Stimulated activated CD8-positive, alpha-beta memory T cell treated with anti-CD3 and anti-CD28 coated beads, Interleukin-7, amount 100 ng/mL, for 4 hours (primary cell): Measurements from ENCODE around the gene SLC9A7.
"Not testable (repeated sequence)": the region's sequence is repeated elsewhere in the genome, so short reads cannot be mapped to it uniquely, and the experiment has no call there.

Experiments
- DNase-seq, 2 donors: peaks; one replicate each; pipeline ENCODE4 v3.0.0-alpha.2; 2020; ENCODE audit warnings: low read depth in 2 of 2

SLC9A7 gene

GRCh38 chrX:46754586-46755061 is 4.3 kb downstream of the SLC9A7 start:
- DNase-seq, result no peak

- DNase-seq, result no peak
Observed at GRCh38 chrX:46754036-46754435, 4.9 kb downstream of the SLC9A7 start.

GRCh38 chrX:46750889-46751288 is 8.0 kb downstream of the SLC9A7 start:
- DNase-seq, result no peak

- DNase-seq, result no peak
Observed at GRCh38 chrX:46744009-46744408, 14.9 kb downstream of the SLC9A7 start.

- DNase-seq, result no peak
Observed at GRCh38 chrX:46743046-46743445, 15.9 kb downstream of the SLC9A7 start.

GRCh38 chrX:46739736-46740135 is 19.2 kb downstream of the SLC9A7 start:
- no peak for DNase-seq

GRCh38 chrX:46737462-46737861 is 21.5 kb downstream of the SLC9A7 start:
- DNase-seq, result no peak

- no peak for DNase-seq
Observed at GRCh38 chrX:46737041-46737440, 21.9 kb downstream of the SLC9A7 start.

GRCh38 chrX:46735622-46736021 is 23.3 kb downstream of the SLC9A7 start:
- DNase-seq, result no peak

- DNase-seq, result no peak
Observed at GRCh38 chrX:46733226-46733625, 25.7 kb downstream of the SLC9A7 start.

GRCh38 chrX:46730765-46731164 is 28.2 kb downstream of the SLC9A7 start:
- DNase-seq, result no peak

GRCh38 chrX:46727441-46727840 is 31.5 kb downstream of the SLC9A7 start:
- no peak for DNase-seq

GRCh38 chrX:46723569-46723927 is 35.4 kb downstream of the SLC9A7 start:
- DNase-seq, result not testable (repeated sequence)

- DNase-seq, result no peak
Observed at GRCh38 chrX:46722742-46723568, 36.0 kb downstream of the SLC9A7 start.

GRCh38 chrX:46716796-46717195 is 42.1 kb downstream of the SLC9A7 start:
- DNase-seq, result no peak

GRCh38 chrX:46715997-46716396 is 42.9 kb downstream of the SLC9A7 start:
- DNase-seq, result no peak

- DNase-seq, result no peak
Observed at GRCh38 chrX:46715530-46715929, 43.4 kb downstream of the SLC9A7 start.

- DNase-seq, result no peak
Observed at GRCh38 chrX:46713672-46714490, 45.0 kb downstream of the SLC9A7 start.

GRCh38 chrX:46712764-46713163 is 46.2 kb downstream of the SLC9A7 start:
- no peak for DNase-seq

- no peak for DNase-seq
Observed at GRCh38 chrX:46710927-46711623, 47.8 kb downstream of the SLC9A7 start.

GRCh38 chrX:46710425-46710824 is 48.5 kb downstream of the SLC9A7 start:
- DNase-seq, result no peak

- no peak for DNase-seq
Observed at GRCh38 chrX:46707274-46707965, 51.5 kb downstream of the SLC9A7 start.
